Measurements from ENCODE around the gene ORAI2.

DNA sequence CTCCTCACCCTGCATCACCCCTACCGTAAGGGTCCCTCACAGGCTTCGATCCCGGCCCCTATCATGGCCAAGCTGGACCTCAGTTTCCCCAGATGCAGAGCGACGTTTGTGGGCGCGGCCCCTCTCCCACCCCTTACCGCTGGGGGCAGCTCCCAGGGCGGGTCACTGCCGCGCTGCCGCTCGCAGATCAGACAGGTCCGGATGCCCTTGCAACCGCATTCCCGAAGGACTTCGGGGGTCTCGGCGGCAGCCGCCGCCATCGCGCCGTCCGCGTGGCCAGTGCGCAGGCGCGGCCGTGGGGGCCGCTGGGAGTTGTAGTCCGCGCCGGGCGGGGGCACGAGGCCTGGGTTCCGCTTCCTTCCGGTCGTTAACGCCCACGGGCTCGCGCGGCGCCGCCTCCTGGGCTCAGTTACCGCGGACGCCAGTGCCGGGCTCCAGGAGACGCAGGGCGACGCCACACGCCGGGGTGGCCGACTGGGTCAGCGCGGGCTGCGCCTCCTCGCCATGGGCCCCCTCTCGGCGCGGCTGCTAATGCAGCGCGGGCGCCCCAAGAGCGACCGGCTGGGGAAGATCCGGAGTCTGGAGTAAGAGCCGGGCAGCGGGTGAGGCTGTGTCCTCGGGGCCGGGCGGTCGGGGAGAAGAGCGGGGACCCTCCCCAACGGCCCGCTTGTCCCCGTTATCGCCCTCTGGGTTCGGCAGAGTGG is 31.4 kb downstream of the ORAI2 start, which contains the start of the genes ALKBH4 and LRWD1:
- TF ChIP-seq, protein P1, sequence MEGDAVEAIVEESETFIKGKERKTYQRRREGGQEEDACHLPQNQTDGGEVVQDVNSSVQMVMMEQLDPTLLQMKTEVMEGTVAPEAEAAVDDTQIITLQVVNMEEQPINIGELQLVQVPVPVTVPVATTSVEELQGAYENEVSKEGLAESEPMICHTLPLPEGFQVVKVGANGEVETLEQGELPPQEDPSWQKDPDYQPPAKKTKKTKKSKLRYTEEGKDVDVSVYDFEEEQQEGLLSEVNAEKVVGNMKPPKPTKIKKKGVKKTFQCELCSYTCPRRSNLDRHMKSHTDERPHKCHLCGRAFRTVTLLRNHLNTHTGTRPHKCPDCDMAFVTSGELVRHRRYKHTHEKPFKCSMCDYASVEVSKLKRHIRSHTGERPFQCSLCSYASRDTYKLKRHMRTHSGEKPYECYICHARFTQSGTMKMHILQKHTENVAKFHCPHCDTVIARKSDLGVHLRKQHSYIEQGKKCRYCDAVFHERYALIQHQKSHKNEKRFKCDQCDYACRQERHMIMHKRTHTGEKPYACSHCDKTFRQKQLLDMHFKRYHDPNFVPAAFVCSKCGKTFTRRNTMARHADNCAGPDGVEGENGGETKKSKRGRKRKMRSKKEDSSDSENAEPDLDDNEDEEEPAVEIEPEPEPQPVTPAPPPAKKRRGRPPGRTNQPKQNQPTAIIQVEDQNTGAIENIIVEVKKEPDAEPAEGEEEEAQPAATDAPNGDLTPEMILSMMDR (IDR thresholded peaks at IDR 0.05), result peak in 5 of 6 experiments; percentile 10 to 69 (median 24)
- peak in 3 of 4 donors; percentile 40 to 65 (median 59) for TF ChIP-seq POLR2A (IDR thresholded peaks at IDR 0.05)

Data from esophagus squamous epithelium (tissue), 4 donors.